ENCODE data around the gene KCNQ5. TPM values are rescaled to one million over a fixed set of nuclear protein-coding genes. Genes with fewer than 3 reads are reported as not detected.

Gene KCNQ5
- total RNA-seq, 2 experiments from 2014 or later, result 5.1 to 5.5 TPM

- ChIA-PET CTCF (interaction anchor here (0.6 kb wide), 1 partner anchor 13 kb away, joined by 3 read pairs; no protein-coding TSS in a partner anchor), POLR2A (no interaction called here)
- DNase-seq (no peak), ATAC-seq (no peak)
- intact Hi-C loops (cut with DNase I, micrococcal nuclease), result no loop called here
- no peaks in the 10 kb centered on the region for H3K27me3 Mint-ChIP-seq
- no peaks in the 10 kb centered on the region for H3K36me3 Mint-ChIP-seq (ENCODE audit: low read depth)
- H3K4me3 Mint-ChIP-seq, result no peak overlapping the region
- no peak overlapping the region for H3K27ac Mint-ChIP-seq
- no peaks in the 10 kb centered on the region for H3K4me1 Mint-ChIP-seq
- H3K9me3 Mint-ChIP-seq (ENCODE audit: low read depth), result no peaks in the 10 kb centered on the region
Observed at GRCh38 chr6:73081955-73082354, 460.1 kb downstream of the KCNQ5 start.

DNA sequence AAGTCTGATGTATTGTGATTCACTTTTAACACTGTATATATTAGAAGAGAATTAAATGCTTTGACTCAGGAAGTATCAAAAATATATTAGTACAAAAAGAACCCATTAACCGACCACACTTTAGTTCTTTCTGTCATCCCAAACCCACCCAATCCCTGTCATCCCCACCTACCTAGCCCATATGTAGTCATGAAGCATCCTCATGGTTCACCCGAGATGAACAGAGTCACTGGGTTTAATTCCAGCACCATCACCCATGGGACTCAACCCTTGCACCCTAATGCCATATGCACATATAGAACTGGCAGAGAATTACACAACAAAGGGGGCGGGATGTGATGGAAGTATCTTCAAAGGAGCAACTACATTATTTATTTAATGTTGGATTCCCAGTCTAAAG lies 462.0 kb downstream of the KCNQ5 start:
- H3K4me1 Mint-ChIP-seq, result no peaks in the 10 kb centered on the region
- CTCF ChIA-PET, result no interaction called here
- DNase-seq, result no peak
- ATAC-seq, result no peak
- intact Hi-C loops (cut with DNase I, micrococcal nuclease), result no loop called here
- no peak overlapping the region for H3K27ac Mint-ChIP-seq
- POLR2A ChIA-PET, result no interaction called here
- H3K9me3 Mint-ChIP-seq (ENCODE audit: low read depth), result no peaks in the 10 kb centered on the region
- no peaks in the 10 kb centered on the region for H3K36me3 Mint-ChIP-seq (ENCODE audit: low read depth)
- H3K27me3 Mint-ChIP-seq, result no peaks in the 10 kb centered on the region
- no peak overlapping the region for H3K4me3 Mint-ChIP-seq

- no peaks in the 10 kb centered on the region for H3K4me1 Mint-ChIP-seq
- no peak overlapping the region for H3K4me3 Mint-ChIP-seq
- H3K9me3 Mint-ChIP-seq (ENCODE audit: low read depth), result no peaks in the 10 kb centered on the region
- CTCF ChIA-PET, result no interaction called here
- no peaks in the 10 kb centered on the region for H3K36me3 Mint-ChIP-seq (ENCODE audit: low read depth)
- intact Hi-C loops (cut with DNase I, micrococcal nuclease), result no loop called here
- DNase-seq, result no peak
- H3K27ac Mint-ChIP-seq, result no peak overlapping the region
- H3K27me3 Mint-ChIP-seq, result no peaks in the 10 kb centered on the region
- no peak for ATAC-seq
- POLR2A ChIA-PET, result interaction anchor here (0.6 kb wide), 1 partner anchor 32 kb away, joined by 4 read pairs; no protein-coding TSS in a partner anchor
Observed at GRCh38 chr6:73085443-73085871, 463.6 kb downstream of the KCNQ5 start.

GRCh38 chr6:73086726-73087125 lies 464.9 kb downstream of the KCNQ5 start:
- ChIA-PET POLR2A (no interaction called here), CTCF (no interaction called here)
- Mint-ChIP-seq H3K27me3 (no peaks in the 10 kb centered on the region), H3K4me3 (no peak overlapping the region), H3K27ac (no peak overlapping the region), H3K4me1 (no peaks in the 10 kb centered on the region), H3K9me3 (ENCODE audit: low read depth) (peaks cover 3% of the 10 kb centered on the region), H3K36me3 (ENCODE audit: low read depth) (peaks cover 3% of the 10 kb centered on the region)
- intact Hi-C loops (cut with DNase I, micrococcal nuclease), result no loop called here
- no peak for ATAC-seq
- DNase-seq, result no peak

GRCh38 chr6:73088138-73088813 lies 466.4 kb downstream of the KCNQ5 start:
- DNase-seq, result no peak
- no peaks in the 10 kb centered on the region for H3K27me3 Mint-ChIP-seq
- peaks cover 4% of the 10 kb centered on the region for H3K36me3 Mint-ChIP-seq (ENCODE audit: low read depth)
- H3K27ac Mint-ChIP-seq, result no peak overlapping the region
- intact Hi-C loops (cut with DNase I, micrococcal nuclease), result no loop called here
- ChIA-PET CTCF (no interaction called here), POLR2A (no interaction called here)
- ATAC-seq, result no peak
- peaks cover 4% of the 10 kb centered on the region for H3K9me3 Mint-ChIP-seq (ENCODE audit: low read depth)
- H3K4me1 Mint-ChIP-seq, result no peaks in the 10 kb centered on the region
- H3K4me3 Mint-ChIP-seq, result no peak overlapping the region

GRCh38 chr6:73104921-73105320 lies 483.1 kb downstream of the KCNQ5 start:
- H3K36me3 Mint-ChIP-seq (ENCODE audit: low read depth), result no peaks in the 10 kb centered on the region
- peaks cover under 1% of the 10 kb centered on the region for H3K9me3 Mint-ChIP-seq (ENCODE audit: low read depth)
- H3K4me3 Mint-ChIP-seq, result no peak overlapping the region
- no peak overlapping the region for H3K27ac Mint-ChIP-seq
- POLR2A ChIA-PET, result no interaction called here
- H3K27me3 Mint-ChIP-seq, result no peaks in the 10 kb centered on the region
- CTCF ChIA-PET, result no interaction called here
- no peaks in the 10 kb centered on the region for H3K4me1 Mint-ChIP-seq
- intact Hi-C loops (cut with DNase I, micrococcal nuclease), result no loop called here
- DNase-seq (no peak), ATAC-seq (no peak)

DNA sequence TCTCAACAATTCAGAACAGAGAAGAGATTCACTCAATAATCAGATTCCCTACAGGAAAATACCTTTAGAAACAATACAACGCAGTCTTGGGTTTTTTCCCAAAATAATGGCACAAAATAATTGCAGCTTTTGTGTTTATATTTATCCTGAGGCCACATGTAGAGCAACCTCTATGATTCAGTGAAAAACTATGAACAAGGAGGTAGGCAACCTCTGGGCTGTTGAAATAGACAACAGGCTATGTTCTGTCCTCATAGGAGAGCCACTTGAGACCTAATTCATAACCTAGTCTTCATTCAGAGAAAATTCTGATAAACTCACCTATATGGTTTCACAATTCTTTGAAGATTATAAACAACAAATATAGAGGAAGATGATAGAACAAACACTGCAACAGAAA lies 485.2 kb downstream of the KCNQ5 start:
- no peak for DNase-seq
- Mint-ChIP-seq H3K4me3 (no peak overlapping the region), H3K27ac (no peak overlapping the region), H3K4me1 (no peaks in the 10 kb centered on the region), H3K36me3 (ENCODE audit: low read depth) (no peaks in the 10 kb centered on the region), H3K9me3 (ENCODE audit: low read depth) (no peaks in the 10 kb centered on the region), H3K27me3 (no peaks in the 10 kb centered on the region)
- ChIA-PET CTCF (no interaction called here), POLR2A (no interaction called here)
- no peak for ATAC-seq
- intact Hi-C loops (cut with DNase I, micrococcal nuclease), result no loop called here

GRCh38 chr6:73108949-73109348 lies 487.1 kb downstream of the KCNQ5 start:
- H3K27me3 Mint-ChIP-seq, result no peaks in the 10 kb centered on the region
- DNase-seq, result no peak
- ChIA-PET POLR2A (no interaction called here), CTCF (interaction anchor here (1.6 kb wide), 1 partner anchor 21 kb away, joined by 5 read pairs; no protein-coding TSS in a partner anchor)
- no peak overlapping the region for H3K4me3 Mint-ChIP-seq
- intact Hi-C loops (cut with DNase I, micrococcal nuclease), result no loop called here
- H3K27ac Mint-ChIP-seq, result no peak overlapping the region
- H3K9me3 Mint-ChIP-seq (ENCODE audit: low read depth), result no peaks in the 10 kb centered on the region
- H3K4me1 Mint-ChIP-seq, result no peaks in the 10 kb centered on the region
- no peak for ATAC-seq
- no peaks in the 10 kb centered on the region for H3K36me3 Mint-ChIP-seq (ENCODE audit: low read depth)

GRCh38 chr6:73109659-73110058 lies 487.8 kb downstream of the KCNQ5 start:
- no peak overlapping the region for H3K4me3 Mint-ChIP-seq
- H3K36me3 Mint-ChIP-seq (ENCODE audit: low read depth), result no peaks in the 10 kb centered on the region
- H3K27ac Mint-ChIP-seq, result no peak overlapping the region
- intact Hi-C loops (cut with DNase I, micrococcal nuclease), result no loop called here
- no peak for ATAC-seq
- no peaks in the 10 kb centered on the region for H3K4me1 Mint-ChIP-seq
- no peaks in the 10 kb centered on the region for H3K27me3 Mint-ChIP-seq
- ChIA-PET POLR2A (no interaction called here), CTCF (interaction anchor here (1.6 kb wide), 1 partner anchor 20 kb away, joined by 5 read pairs; no protein-coding TSS in a partner anchor)
- H3K9me3 Mint-ChIP-seq (ENCODE audit: low read depth), result no peaks in the 10 kb centered on the region
- DNase-seq, result no peak

GRCh38 chr6:73116330-73116729 lies 494.5 kb downstream of the KCNQ5 start:
- Mint-ChIP-seq H3K27ac (no peak overlapping the region), H3K4me1 (no peaks in the 10 kb centered on the region), H3K36me3 (ENCODE audit: low read depth) (no peaks in the 10 kb centered on the region), H3K27me3 (no peaks in the 10 kb centered on the region), H3K9me3 (ENCODE audit: low read depth) (no peaks in the 10 kb centered on the region), H3K4me3 (no peak overlapping the region)
- ATAC-seq (no peak), DNase-seq (no peak)
- intact Hi-C loops (cut with DNase I, micrococcal nuclease), result no loop called here
- ChIA-PET CTCF (interaction anchor here (1.0 to 1.3 kb wide), 3 partner anchors 13 to 704 kb away, joined by 3 read pairs; no protein-coding TSS in a partner anchor), POLR2A (no interaction called here)

DNA sequence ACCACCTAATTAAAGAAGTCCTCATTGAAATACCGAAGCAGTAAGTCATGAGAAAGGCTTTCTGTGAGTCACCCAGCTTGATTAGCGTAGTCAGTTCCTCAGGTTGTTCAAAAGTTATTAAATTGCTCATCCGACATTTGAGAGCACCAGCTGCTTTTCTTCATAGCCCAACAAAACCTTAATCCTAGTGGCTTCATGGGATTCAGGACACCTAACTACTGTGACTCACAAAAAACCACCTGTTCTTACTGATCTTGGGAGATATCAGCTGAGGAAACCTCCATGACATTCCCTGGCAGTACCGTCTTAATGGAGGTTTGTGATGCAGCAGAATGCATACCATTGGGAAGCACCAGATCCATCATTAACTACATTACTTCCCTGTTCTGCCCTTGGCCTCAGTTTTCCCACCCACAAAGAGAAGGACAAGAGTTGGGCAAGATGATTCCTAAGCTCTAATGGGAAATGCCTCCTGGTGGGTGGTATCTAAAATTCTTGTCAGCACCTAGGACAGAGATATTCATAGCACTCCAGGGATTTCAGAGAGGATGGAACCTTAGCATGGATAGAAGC lies 499.6 kb downstream of the KCNQ5 start:
- POLR2A ChIA-PET, result no interaction called here
- no peaks in the 10 kb centered on the region for H3K4me1 Mint-ChIP-seq
- DNase-seq (no peak), ATAC-seq (no peak)
- H3K4me3 Mint-ChIP-seq, result no peak overlapping the region
- intact Hi-C loops (cut with DNase I, micrococcal nuclease), result no loop called here
- H3K36me3 Mint-ChIP-seq (ENCODE audit: low read depth), result no peaks in the 10 kb centered on the region
- no peaks in the 10 kb centered on the region for H3K27me3 Mint-ChIP-seq
- no peak overlapping the region for H3K27ac Mint-ChIP-seq
- H3K9me3 Mint-ChIP-seq (ENCODE audit: low read depth), result no peaks in the 10 kb centered on the region
- CTCF ChIA-PET, result no interaction called here

DNA sequence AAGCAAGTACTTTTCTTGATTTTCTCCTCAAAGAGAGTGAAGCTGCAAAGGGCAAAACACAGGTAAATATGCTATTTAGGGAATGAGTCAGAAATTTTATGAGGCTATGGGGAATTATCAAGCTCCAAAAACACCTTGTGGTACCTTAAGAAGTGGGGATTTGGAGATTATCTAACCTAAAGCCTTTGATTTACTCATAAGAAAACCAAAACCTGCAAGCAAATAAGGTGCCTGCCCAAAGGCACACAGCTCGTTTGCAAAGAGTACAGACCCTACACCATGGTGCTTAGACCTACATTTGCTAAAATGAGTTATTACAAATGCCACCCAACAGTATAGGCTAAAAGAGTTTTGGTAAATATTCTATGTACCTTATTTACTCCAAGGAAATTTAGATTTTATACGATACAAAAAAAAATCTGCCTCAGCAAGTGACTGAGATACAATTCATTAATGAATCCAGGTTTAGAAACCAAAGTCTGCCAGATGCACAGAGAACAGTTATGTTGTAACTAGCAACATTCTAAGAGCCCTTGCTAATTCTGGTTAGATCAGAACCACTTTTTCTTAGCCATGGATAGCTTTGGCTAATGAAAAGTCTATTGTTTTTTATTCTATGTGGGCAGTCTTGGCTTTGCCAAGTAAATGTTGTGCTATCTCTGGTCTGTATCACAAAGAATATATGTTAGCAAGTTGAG lies 501.9 kb downstream of the KCNQ5 start:
- H3K27me3 Mint-ChIP-seq, result peaks cover 2% of the 10 kb centered on the region
- no peaks in the 10 kb centered on the region for H3K9me3 Mint-ChIP-seq (ENCODE audit: low read depth)
- H3K27ac Mint-ChIP-seq, result no peak overlapping the region
- ATAC-seq (no peak), DNase-seq (no peak)
- intact Hi-C loops (cut with DNase I, micrococcal nuclease), result no loop called here
- no peaks in the 10 kb centered on the region for H3K36me3 Mint-ChIP-seq (ENCODE audit: low read depth)
- CTCF ChIA-PET, result interaction anchor here (1.0 kb wide), 1 partner anchor 203 kb away, joined by 3 read pairs; no protein-coding TSS in a partner anchor
- H3K4me1 Mint-ChIP-seq, result no peaks in the 10 kb centered on the region
- H3K4me3 Mint-ChIP-seq, result no peak overlapping the region
- POLR2A ChIA-PET, result no interaction called here
